Mesodermal cell (in vitro differentiated cells): Measurements from ENCODE around the gene RFX6.

Source experiments
- H3K27ac ChIP-seq: 2 replicates; pipeline ENCODE4 v1.7.0; 2013; ENCODE audit warnings: mild to moderate bottlenecking, low read depth, low read length, moderate library complexity; ENCODE audit not compliant: severe bottlenecking
- H3K36me3 ChIP-seq: 2 replicates; pipeline ENCODE4 v1.7.1; 2013; ENCODE audit warnings: mild to moderate bottlenecking, low read length, moderate library complexity; ENCODE audit not compliant: control insufficient read depth, insufficient read depth
- H3K4me1 ChIP-seq: one replicate; pipeline ENCODE4 v1.7.1; 2013; ENCODE audit warnings: mild to moderate bottlenecking, low read length; ENCODE audit not compliant: insufficient read depth, control insufficient read depth, poor library complexity, severe bottlenecking
- H3K4me3 ChIP-seq: 2 replicates; pipeline ENCODE4 v1.7.0; 2013; ENCODE audit warnings: low read length, control low read depth, mild to moderate bottlenecking; ENCODE audit not compliant: insufficient read depth, poor library complexity, severe bottlenecking; ENCODE audit errors: extremely low read depth
- H3K9me3 ChIP-seq: 2 replicates; pipeline ENCODE4 v1.7.1; 2013; ENCODE audit warnings: mild to moderate bottlenecking, low read length, moderate library complexity; ENCODE audit not compliant: control insufficient read depth
- WGBS, 2 experiments: methylation state at CpG; one replicate each; pipeline ENCODE4 v1.1.5; 2013; ENCODE audit warnings: missing lambda C conversion rate in 2 of 2; ENCODE audit not compliant: insufficient coverage in 2 of 2; 5-methylcytosine and 5-hydroxymethylcytosine counted together

RFX6 gene

GRCh38 chr6:116859264-116859663 is 17.8 kb upstream of the RFX6 start:
- H3K27ac ChIP-seq = no peak overlapping the region
- H3K4me3 ChIP-seq = no peak overlapping the region
- H3K36me3 ChIP-seq = no peaks in the 10 kb centered on the region
- no peaks in the 10 kb centered on the region for H3K4me1 ChIP-seq
- peaks cover 14% of the 10 kb centered on the region for H3K9me3 ChIP-seq

- no peaks in the 10 kb centered on the region for H3K9me3 ChIP-seq
- no peak overlapping the region for H3K27ac ChIP-seq
- H3K4me3 ChIP-seq = no peak overlapping the region
- no peaks in the 10 kb centered on the region for H3K4me1 ChIP-seq
- H3K36me3 ChIP-seq = no peaks in the 10 kb centered on the region
- 89% methylated on average over 1 of the region's 3 CpGs; no CpG with 5 or more reads in 1 of the 2 experiments for WGBS, 2 experiments
Measured at GRCh38 chr6:116866281-116866871, 10.7 kb upstream of the RFX6 start.

- Histone ChIP-seq H3K9me3 (peaks cover 6% of the 10 kb centered on the region), H3K36me3 (no peaks in the 10 kb centered on the region), H3K4me1 (no peaks in the 10 kb centered on the region), H3K27ac (no peak overlapping the region), H3K4me3 (no peak overlapping the region)
- 69 to 92% methylated on average over 2 to 3 of the region's 4 CpGs for WGBS, 2 experiments
Measured at GRCh38 chr6:116872771-116873170, 4.3 kb upstream of the RFX6 start.

GRCh38 chr6:116876107-116876506 is 935 bp upstream of the RFX6 start:
- H3K27ac ChIP-seq = no peak overlapping the region
- no peak overlapping the region for H3K4me3 ChIP-seq
- no peaks in the 10 kb centered on the region for H3K36me3 ChIP-seq
- H3K9me3 ChIP-seq = peaks cover 6% of the 10 kb centered on the region
- no peaks in the 10 kb centered on the region for H3K4me1 ChIP-seq
- WGBS, 2 experiments = 35 to 38% methylated on average over 3 to 8 of the region's 8 CpGs

- Histone ChIP-seq H3K36me3 (no peaks in the 10 kb centered on the region), H3K9me3 (peaks cover under 1% of the 10 kb centered on the region), H3K4me3 (no peak overlapping the region), H3K27ac (no peak overlapping the region), H3K4me1 (no peaks in the 10 kb centered on the region)
- WGBS, 2 experiments = 2 to 4% methylated on average over 6 to 8 of the region's 10 CpGs
Measured at GRCh38 chr6:116877743-116878142, 701 bp downstream of the RFX6 start.

GRCh38 chr6:116881236-116881635 is 4.2 kb downstream of the RFX6 start:
- H3K4me1 ChIP-seq = no peaks in the 10 kb centered on the region
- no peaks in the 10 kb centered on the region for H3K9me3 ChIP-seq
- H3K4me3 ChIP-seq = no peak overlapping the region
- H3K27ac ChIP-seq = no peak overlapping the region
- no peaks in the 10 kb centered on the region for H3K36me3 ChIP-seq

- Histone ChIP-seq H3K4me3 (no peak overlapping the region), H3K36me3 (no peaks in the 10 kb centered on the region), H3K4me1 (no peaks in the 10 kb centered on the region), H3K27ac (no peak overlapping the region), H3K9me3 (no peaks in the 10 kb centered on the region)
- 67 to 75% methylated on average over 1 of the region's 1 CpG for WGBS, 2 experiments
Measured at GRCh38 chr6:116883005-116883404, 6.0 kb downstream of the RFX6 start.

- no peaks in the 10 kb centered on the region for H3K4me1 ChIP-seq
- no peaks in the 10 kb centered on the region for H3K36me3 ChIP-seq
- H3K4me3 ChIP-seq = no peak overlapping the region
- 25 to 71% methylated on average over 1 of the region's 3 CpGs for WGBS, 2 experiments
- H3K9me3 ChIP-seq = no peaks in the 10 kb centered on the region
- no peak overlapping the region for H3K27ac ChIP-seq
Measured at GRCh38 chr6:116884530-116884929, 7.5 kb downstream of the RFX6 start.

- H3K4me1 ChIP-seq = no peaks in the 10 kb centered on the region
- 56 to 60% methylated on average over 2 to 3 of the region's 3 CpGs for WGBS, 2 experiments
- no peak overlapping the region for H3K27ac ChIP-seq
- H3K36me3 ChIP-seq = no peaks in the 10 kb centered on the region
- no peaks in the 10 kb centered on the region for H3K9me3 ChIP-seq
- H3K4me3 ChIP-seq = no peak overlapping the region
Measured at GRCh38 chr6:116887168-116887567, 10.1 kb downstream of the RFX6 start.

- Histone ChIP-seq H3K9me3 (no peaks in the 10 kb centered on the region), H3K4me1 (no peaks in the 10 kb centered on the region), H3K36me3 (no peaks in the 10 kb centered on the region), H3K4me3 (no peak overlapping the region), H3K27ac (no peak overlapping the region)
- no CpG with 5 or more reads among the region's 1 CpG for WGBS, 2 experiments
Measured at GRCh38 chr6:116887894-116888293, 10.9 kb downstream of the RFX6 start.

- Histone ChIP-seq H3K36me3 (no peaks in the 10 kb centered on the region), H3K27ac (no peak overlapping the region), H3K9me3 (no peaks in the 10 kb centered on the region), H3K4me1 (no peaks in the 10 kb centered on the region), H3K4me3 (no peak overlapping the region)
- WGBS, 2 experiments = 90 to 100% methylated on average over 1 of the region's 2 CpGs
Measured at GRCh38 chr6:116888732-116889360, 11.8 kb downstream of the RFX6 start.
